OCI-LY3 (cell line): ENCODE results near the gene NGFR.

Source experiments
- H2AFZ ChIP-seq: fragments of 200-600, 300-600 bp; shearing (Covaris generic); 2 replicates; pipeline ENCODE4 v1.6.0; 2014; ENCODE audit warnings: antibody characterized with exemption, low read depth, low read length
- H3K27ac ChIP-seq: fragments of 200-600, 300-600 bp; sonication (generic); 2 replicates; pipeline ENCODE4 v1.5.1; 2014; ENCODE audit warnings: mild to moderate bottlenecking, low read length, moderate library complexity, mixed read lengths
- H3K27me3 ChIP-seq: fragments of 200-600, 300-600 bp; sonication (generic); 2 replicates; pipeline ENCODE4 v1.6.1; 2014; ENCODE audit warnings: low read depth, low read length, mixed read lengths
- H3K36me3 ChIP-seq: fragments of 200-600, 300-600 bp; sonication (generic); replicated peaks from 2 replicates; pipeline ENCODE3; 2014; ENCODE audit warnings: low read depth, low read length, mixed read lengths
- H3K4me1 ChIP-seq: fragments of 300-600, 200-600 bp; sonication (generic); 2 replicates; pipeline ENCODE4 v1.6.1; 2014; ENCODE audit warnings: low read length, mixed read lengths
- H3K4me2 ChIP-seq: fragments of 200-600, 300-600 bp; sonication (generic); 2 replicates; pipeline ENCODE4 v1.6.1; 2014; ENCODE audit warnings: low read length, mixed read lengths
- H3K4me3 ChIP-seq: fragments of 300-600, 200-600 bp; sonication (generic); 2 replicates; pipeline ENCODE4 v1.5.1; 2014; ENCODE audit warnings: antibody characterized with exemption, mild to moderate bottlenecking, low read length, moderate library complexity
- H3K79me2 ChIP-seq: fragments of 300-600, 200-600 bp; shearing (Covaris generic); 2 replicates; pipeline ENCODE4 v1.6.1; 2014; ENCODE audit warnings: mild to moderate bottlenecking, low read length, mixed read lengths
- H3K9ac ChIP-seq: fragments of 300-600, 200-600 bp; shearing (Covaris generic); 2 replicates; pipeline ENCODE4 v1.6.0; 2014; ENCODE audit warnings: mild to moderate bottlenecking, low read length, moderate library complexity
- H3K9me3 ChIP-seq: fragments of 200-600, 300-600 bp; shearing (Covaris generic); 2 replicates; pipeline ENCODE4 v1.6.1; 2014; ENCODE audit warnings: low read length, mixed read lengths; ENCODE audit not compliant: insufficient read depth
- H4K20me1 ChIP-seq: fragments of 200-600, 300-600 bp; sonication (generic); 2 replicates; pipeline ENCODE4 v1.6.1; 2016; ENCODE audit warnings: low read length, mixed read lengths; ENCODE audit not compliant: insufficient read depth
- CTCF ChIP-seq: fragments of 200-600, 300-600 bp; sonication (generic); IDR thresholded peaks from 2 replicates; pipeline ENCODE4 v1.5.1; 2014; ENCODE audit warnings: antibody characterized with exemption, low read length, low read depth
- EZH2phosphoT487 ChIP-seq: fragments of 200-600 bp; shearing (Covaris generic); IDR thresholded peaks from 2 replicates; pipeline ENCODE4 v1.6.1; 2018; ENCODE audit warnings: antibody characterized with exemption, mixed run types, low read depth

NGFR gene

DNA sequence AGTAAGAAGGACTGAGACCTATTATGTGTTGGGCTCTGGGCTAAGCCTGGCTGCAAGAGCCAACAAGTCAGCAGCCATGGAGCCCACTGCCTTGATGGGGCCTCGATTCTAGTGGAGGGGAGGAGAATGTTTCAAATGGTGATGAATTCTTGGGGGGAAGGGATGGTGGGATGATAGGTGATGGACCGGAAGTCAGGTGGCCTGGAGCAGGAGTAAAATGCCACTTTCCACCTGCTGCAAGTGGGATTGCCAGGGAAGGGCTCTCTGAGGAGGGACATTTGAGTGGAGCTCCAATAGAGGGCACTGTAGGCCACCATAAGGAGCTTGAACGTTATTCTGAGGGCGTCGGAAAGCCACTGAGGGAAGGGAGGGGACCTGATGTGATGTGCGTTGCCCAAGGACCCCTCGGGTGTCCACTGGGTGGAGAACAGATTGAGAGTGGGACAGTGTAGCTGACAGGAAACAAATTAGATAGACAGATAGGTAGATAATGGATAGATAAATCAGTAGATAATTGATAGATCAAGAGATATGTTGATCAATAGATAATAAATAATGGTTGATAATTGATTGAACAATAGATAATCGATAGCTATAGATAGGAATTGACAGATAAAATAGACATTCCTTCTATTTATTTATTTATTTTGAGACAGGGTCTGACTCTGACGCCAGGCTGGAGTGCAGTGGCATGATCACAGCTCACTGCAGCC, 62.4 kb downstream of the NGFR start:
- H3K4me3 ChIP-seq, result no peak overlapping the region
- H3K27me3 ChIP-seq, result no peaks in the 10 kb centered on the region
- H3K9ac ChIP-seq, result no peak overlapping the region
- H3K79me2 ChIP-seq, result no peaks in the 10 kb centered on the region
- H4K20me1 ChIP-seq, result no peaks in the 10 kb centered on the region
- H3K4me1 ChIP-seq, result peaks cover 7% of the 10 kb centered on the region
- no peaks in the 10 kb centered on the region for H3K36me3 ChIP-seq
- no peak overlapping the region for H3K27ac ChIP-seq
- peak overlapping the region; percentile 39; the same call in 1 of the 2 replicates for H3K4me2 ChIP-seq
- TF ChIP-seq EZH2phosphoT487, result no peak
- TF ChIP-seq CTCF, result peak; percentile 82
- H2AFZ ChIP-seq, result no peak overlapping the region
- no peaks in the 10 kb centered on the region for H3K9me3 ChIP-seq
